Gastroesophageal sphincter (tissue), 3 donors: ENCODE results near the gene PRAC2.

Source experiments
- POLR2A ChIP-seq, 2 donors: fragments of 450-650 bp; IDR thresholded peaks; one replicate each; pipeline ENCODE4 v1.6.1; 2017; ENCODE audit warnings: antibody characterized with exemption in 2 of 2, mild to moderate bottlenecking in 2 of 2, moderate library complexity in 1 of 2
- POLR2AphosphoS5 ChIP-seq: sonication (generic); formaldehyde crosslinking; IDR thresholded peaks from one replicate; pipeline ENCODE4 v1.6.1; 2017; ENCODE audit warnings: antibody characterized with exemption
- TF ChIP-seq, protein P1 (sequence below), 4 experiments: fragments of 200-600 bp in 2 of 4; fragments of 450-650 bp in 2 of 4; sonication (generic) in 1 of 4; IDR thresholded peaks; one replicate each; pipeline ENCODE4 v1.5.1; 2017 to 2019; ENCODE audit warnings: antibody characterized with exemption in 4 of 4, mild to moderate bottlenecking in 2 of 4, moderate library complexity in 2 of 4

DNA sequence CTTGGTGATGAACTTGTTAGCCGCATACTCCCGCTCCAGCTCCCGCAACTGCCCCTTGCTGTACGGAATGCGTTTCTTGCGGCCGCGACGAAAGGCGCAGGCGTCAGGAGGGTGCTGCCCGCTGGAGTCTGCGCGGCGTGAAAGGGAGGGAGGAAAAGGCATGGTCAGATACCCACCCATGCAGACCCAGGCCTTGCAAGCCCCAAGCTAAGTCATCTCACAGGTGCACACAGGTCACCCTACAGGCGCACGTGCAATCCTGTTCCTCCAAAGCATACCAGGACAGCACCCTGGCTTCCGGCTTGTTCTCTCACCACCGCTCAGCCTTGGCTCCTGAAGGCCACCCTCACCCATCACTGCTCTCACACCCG is 3.9 kb downstream of the PRAC2 start:
- TF ChIP-seq, protein P1, sequence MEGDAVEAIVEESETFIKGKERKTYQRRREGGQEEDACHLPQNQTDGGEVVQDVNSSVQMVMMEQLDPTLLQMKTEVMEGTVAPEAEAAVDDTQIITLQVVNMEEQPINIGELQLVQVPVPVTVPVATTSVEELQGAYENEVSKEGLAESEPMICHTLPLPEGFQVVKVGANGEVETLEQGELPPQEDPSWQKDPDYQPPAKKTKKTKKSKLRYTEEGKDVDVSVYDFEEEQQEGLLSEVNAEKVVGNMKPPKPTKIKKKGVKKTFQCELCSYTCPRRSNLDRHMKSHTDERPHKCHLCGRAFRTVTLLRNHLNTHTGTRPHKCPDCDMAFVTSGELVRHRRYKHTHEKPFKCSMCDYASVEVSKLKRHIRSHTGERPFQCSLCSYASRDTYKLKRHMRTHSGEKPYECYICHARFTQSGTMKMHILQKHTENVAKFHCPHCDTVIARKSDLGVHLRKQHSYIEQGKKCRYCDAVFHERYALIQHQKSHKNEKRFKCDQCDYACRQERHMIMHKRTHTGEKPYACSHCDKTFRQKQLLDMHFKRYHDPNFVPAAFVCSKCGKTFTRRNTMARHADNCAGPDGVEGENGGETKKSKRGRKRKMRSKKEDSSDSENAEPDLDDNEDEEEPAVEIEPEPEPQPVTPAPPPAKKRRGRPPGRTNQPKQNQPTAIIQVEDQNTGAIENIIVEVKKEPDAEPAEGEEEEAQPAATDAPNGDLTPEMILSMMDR (IDR thresholded peaks at IDR 0.05) = no peak
- TF ChIP-seq POLR2A (IDR thresholded peaks at IDR 0.05) = no peak
- no peak for TF ChIP-seq POLR2AphosphoS5
